Right lobe of liver (tissue), 6 donors: ENCODE data around the gene KIAA1549. TPM values are rescaled to one million over a fixed set of nuclear protein-coding genes. Genes with fewer than 3 reads are reported as not detected.

Experiments used
- ATAC-seq, 4 donors: fragments of 200-7000 bp; cut with Tn5 transposase; one replicate each; pipeline ENCODE4 v1.9.1; 2020; ENCODE audit warnings: mild to moderate bottlenecking in 4 of 4, moderate library complexity in 4 of 4
- DNase-seq, 3 donors: peaks; one replicate each; pipeline ENCODE4 v3.0.0-alpha.2; 2020
- H3K27ac ChIP-seq, 3 donors: fragments of 200-600 bp; one replicate each; pipeline ENCODE4 v1.8.0; 2022
- H3K27me3 ChIP-seq, 2 donors: fragments of 200-600 bp; one replicate each; pipeline ENCODE4 v1.8.0; 2022
- H3K36me3 ChIP-seq, 4 donors: fragments of 200-600 bp; sonication (generic) in 1 of 4; one replicate each; pipeline versions ENCODE4 v1.5.1 to v1.8.0; 2017 to 2022; ENCODE audit warnings: control low read depth in 1 of 4
- H3K4me1 ChIP-seq, 4 donors: fragments of 200-600 bp; sonication (generic) in 1 of 4; one replicate each; pipeline versions ENCODE4 v1.5.1 to v1.8.0; 2017 to 2022; ENCODE audit warnings: control low read depth in 1 of 4
- H3K4me3 ChIP-seq, 3 donors: fragments of 200-600 bp; one replicate each; pipeline ENCODE4 v1.8.0; 2022
- H3K9me3 ChIP-seq, 4 donors: fragments of 200-600 bp; sonication (generic) in 1 of 4; one replicate each; pipeline versions ENCODE4 v1.5.1 to v1.8.0; 2017 to 2022; ENCODE audit warnings: control low read depth in 1 of 4
- POLR2A ChIP-seq: fragments of 450-650 bp; IDR thresholded peaks from one replicate; pipeline ENCODE4 v1.6.1; 2017; ENCODE audit warnings: antibody characterized with exemption, mild to moderate bottlenecking
- WGBS: methylation state at CpG from one replicate; pipeline ENCODE4 v1.1.6; 2018; ENCODE audit warnings: low coverage, low lambda C conversion rate; ENCODE audit not compliant: insufficient coverage; ENCODE audit errors: missing lambda C conversion rate; 5-methylcytosine and 5-hydroxymethylcytosine counted together
- intact Hi-C, 2 donors: fragments of 100-400 bp; cut with DNase I; formaldehyde crosslinking; loops; one replicate each; pipeline versions ENCODE4 v1.11.2 to v1.14.1; 2022
- small RNA-seq, 2 experiments: library from RNA; depleted of rRNA; stranded (forward); fragments of <200 nt; gene quantifications; one replicate each; pipeline ENCODE3, GENCODE V24; 2016
- total RNA-seq, 6 experiments: library from RNA; depleted of rRNA in 2 of 6; stranded (reverse); fragments of >200 nt in 2 of 6; fragmentation: NEBNext Ultra II Directional in 3 of 6; extraction: Animal tissue kit (Norgen Biotek cat#: 25700) in 3 of 6; gene quantifications; one replicate each; pipeline versions ENCODE4 v1.1.0 to v1.2.4, GENCODE V29; 2016 to 2023
- TF ChIP-seq, protein P1 (sequence below), 4 donors: fragments of 200-600 bp in 3 of 4; fragments of 450-650 bp in 1 of 4; IDR thresholded peaks; one replicate each; pipeline versions ENCODE4 v1.5.1 to v1.8.0; 2016 to 2022; ENCODE audit warnings: antibody characterized with exemption in 4 of 4, mild to moderate bottlenecking in 2 of 4
- donor health status: DM: no; HTN: yes; CAD: no.
- donor health status: DM: no; HTN: no; CAD: no.
- donor health status: DM: no; HTN: no; CAD: no.
- donor health status: DM: no; HTN: yes; CAD: no.
- donor health status: DM: no; HTN: yes; CAD: no.

The KIAA1549 gene
- total RNA-seq, 6 experiments from 2014 or later: 0.56 to 1.9 (median 0.68) TPM

DNA sequence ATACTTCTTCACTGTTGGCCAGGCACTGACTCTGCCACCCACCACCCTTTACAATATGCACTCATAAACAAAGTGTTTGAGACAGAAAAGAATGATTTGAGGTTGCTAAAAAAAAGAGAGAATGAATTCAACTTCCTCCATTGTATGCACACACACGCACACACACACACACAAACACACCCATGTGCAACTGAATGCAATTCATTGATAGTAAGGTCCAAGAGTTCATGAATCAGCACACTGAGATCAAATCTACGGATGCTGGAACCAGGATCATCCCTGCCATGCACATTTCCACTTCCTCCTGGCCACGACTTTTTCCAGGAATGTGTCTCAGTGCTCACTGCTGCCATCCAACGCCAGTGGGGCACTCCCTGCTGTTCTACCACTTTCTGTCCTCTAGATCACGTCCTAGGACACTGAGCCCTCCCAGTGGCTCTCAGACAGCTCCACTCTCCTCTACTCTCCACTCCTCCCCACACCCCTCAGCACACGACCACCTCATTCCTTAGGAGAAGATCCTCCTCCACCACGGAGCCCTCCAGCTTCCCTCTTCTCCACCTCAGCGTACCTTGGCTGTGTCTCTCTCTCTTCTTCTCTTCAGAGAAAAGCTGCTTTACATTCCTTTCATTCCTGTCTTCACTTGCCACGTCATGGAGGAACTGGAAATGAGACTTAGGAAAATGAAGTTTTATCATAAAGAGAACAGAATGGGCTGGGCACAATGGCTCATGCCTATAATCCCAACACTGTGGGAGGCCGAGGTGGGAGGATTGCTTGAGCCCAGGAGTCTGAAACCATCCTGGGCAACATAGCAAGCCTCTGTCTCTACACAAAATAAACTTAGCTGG is 195.4 kb downstream of the KIAA1549 start:
- intact Hi-C loops: no loop called here
- H3K27ac ChIP-seq: no peak overlapping the region
- 33% methylated on average over 10 of the region's 10 CpGs for WGBS
- no peak overlapping the region for H3K4me3 ChIP-seq
- no peak for TF ChIP-seq POLR2A
- TF ChIP-seq, protein P1, sequence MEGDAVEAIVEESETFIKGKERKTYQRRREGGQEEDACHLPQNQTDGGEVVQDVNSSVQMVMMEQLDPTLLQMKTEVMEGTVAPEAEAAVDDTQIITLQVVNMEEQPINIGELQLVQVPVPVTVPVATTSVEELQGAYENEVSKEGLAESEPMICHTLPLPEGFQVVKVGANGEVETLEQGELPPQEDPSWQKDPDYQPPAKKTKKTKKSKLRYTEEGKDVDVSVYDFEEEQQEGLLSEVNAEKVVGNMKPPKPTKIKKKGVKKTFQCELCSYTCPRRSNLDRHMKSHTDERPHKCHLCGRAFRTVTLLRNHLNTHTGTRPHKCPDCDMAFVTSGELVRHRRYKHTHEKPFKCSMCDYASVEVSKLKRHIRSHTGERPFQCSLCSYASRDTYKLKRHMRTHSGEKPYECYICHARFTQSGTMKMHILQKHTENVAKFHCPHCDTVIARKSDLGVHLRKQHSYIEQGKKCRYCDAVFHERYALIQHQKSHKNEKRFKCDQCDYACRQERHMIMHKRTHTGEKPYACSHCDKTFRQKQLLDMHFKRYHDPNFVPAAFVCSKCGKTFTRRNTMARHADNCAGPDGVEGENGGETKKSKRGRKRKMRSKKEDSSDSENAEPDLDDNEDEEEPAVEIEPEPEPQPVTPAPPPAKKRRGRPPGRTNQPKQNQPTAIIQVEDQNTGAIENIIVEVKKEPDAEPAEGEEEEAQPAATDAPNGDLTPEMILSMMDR (IDR thresholded peaks at IDR 0.05): no peak
- no peaks in the 10 kb centered on the region for H3K27me3 ChIP-seq
- no peaks in the 10 kb centered on the region for H3K36me3 ChIP-seq
- DNase-seq (no peak), ATAC-seq (no peak)
- H3K4me1 ChIP-seq: no peaks in the 10 kb centered on the region
- H3K9me3 ChIP-seq: no peaks in the 10 kb centered on the region

DNA sequence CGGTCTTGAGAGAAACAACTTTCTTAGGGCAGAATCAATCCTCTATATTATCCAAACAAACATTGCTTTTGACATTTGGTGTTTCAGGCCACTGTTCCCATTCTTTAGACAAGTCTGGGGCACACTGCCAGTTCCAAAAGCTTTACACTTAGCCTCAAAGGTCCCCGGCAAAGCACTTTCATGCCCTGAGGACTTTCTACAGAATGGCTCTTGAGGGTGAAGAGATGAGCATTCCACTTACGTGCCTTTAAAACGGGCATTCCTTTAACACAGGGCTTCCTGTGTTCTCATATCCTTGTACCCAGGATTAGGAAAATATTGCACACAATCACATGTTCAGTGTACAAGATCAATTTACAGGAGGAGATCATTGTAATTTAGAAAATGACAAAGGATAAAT is 196.5 kb downstream of the KIAA1549 start:
- Histone ChIP-seq H3K4me1 (no peaks in the 10 kb centered on the region), H3K9me3 (no peaks in the 10 kb centered on the region), H3K36me3 (no peaks in the 10 kb centered on the region), H3K27ac (no peak overlapping the region), H3K27me3 (no peaks in the 10 kb centered on the region), H3K4me3 (no peak overlapping the region)
- ATAC-seq (no peak), DNase-seq (no peak)
- intact Hi-C loops: no loop called here
- WGBS: 46% methylated on average over 3 of the region's 4 CpGs
- no peak for TF ChIP-seq POLR2A
- TF ChIP-seq, protein P1 (IDR thresholded peaks at IDR 0.05): no peak

Small RNAs within 50 kb of the gene (small RNA-seq; reads per million reads assigned to genes)
- gene RNU6-1272P: 0 reads per million in 2 experiments

Other genes starting within 250 kb of the KIAA1549 start
- not detected for gene TMEM213, start 183.4 kb downstream of the KIAA1549 start, total RNA-seq
- gene ATP6V0A4, start 183.2 kb downstream of the KIAA1549 start, total RNA-seq: not detected
- 1 to 10 TPM in 5 of 6 experiments, under 1 TPM in 1; 0.93 to 3.7 (median 1.8) TPM for gene ZC3HAV1L, start 54.7 kb upstream of the KIAA1549 start, total RNA-seq
- gene ZC3HAV1, start 128.3 kb upstream of the KIAA1549 start, total RNA-seq: 10 to 100 TPM; 12.3 to 20.6 (median 17.7) TPM
- 10 to 100 TPM in 1 of 6 experiments, 1 to 10 TPM in 5; 4.5 to 12.0 (median 8.1) TPM for gene UBN2, start 249.8 kb upstream of the KIAA1549 start, total RNA-seq